ENCODE data around the gene NSD1. TPM values are rescaled to one million over a fixed set of nuclear protein-coding genes. Genes with fewer than 3 reads are reported as not detected.
A peak's percentile ranks its signal among the peaks of the same experiment; 100 is the strongest.

NSD1 gene
- total RNA-seq, 4 donors from 2014 or later: 41.1 to 58.4 (median 49.5) TPM

- Histone ChIP-seq H3K4me3 (no peak overlapping the region), H3K9me3 (no peaks in the 10 kb centered on the region), H3K4me1 (peaks cover 0 to 50% (median 33%) of the 10 kb centered on the region in 3 donors), H3K27me3 (no peaks in the 10 kb centered on the region), H3K27ac (no peak overlapping the region), H3K36me3 (peaks cover 0 to 57% of the 10 kb centered on the region in 2 donors)
- 89 to 94% methylated on average over 2 of the region's 2 CpGs for WGBS, 2 donors (ENCODE audit: low coverage in 1 of 2)
- TF ChIP-seq POLR2A (IDR thresholded peaks at IDR 0.05) (no peak), POLR2AphosphoS5 (IDR thresholded peaks at IDR 0.05) (no peak), EP300 (IDR thresholded peaks at IDR 0.05) (no peak), CTCF (IDR thresholded peaks at IDR 0.05) (no peak)
- no peak for ATAC-seq
These were observed 164.3 kb downstream of the NSD1 start for GRCh38 chr5:177297922-177298321.

GRCh38 chr5:177299697-177300096 is 166.1 kb downstream of the NSD1 start:
- H3K27me3 ChIP-seq: no peaks in the 10 kb centered on the region
- peaks cover 0 to 39% of the 10 kb centered on the region in 2 donors for H3K36me3 ChIP-seq
- no peak overlapping the region for H3K4me3 ChIP-seq
- H3K27ac ChIP-seq: peak overlapping the region in 3 of 4 donors; percentile 85 to 91 (median 89)
- H3K9me3 ChIP-seq: no peaks in the 10 kb centered on the region
- peaks cover 0 to 60% (median 38%) of the 10 kb centered on the region in 3 donors for H3K4me1 ChIP-seq
- 53 to 67% methylated on average over 5 to 8 of the region's 9 CpGs for WGBS, 2 donors (ENCODE audit: low coverage in 1 of 2)
- ATAC-seq: no peak
- TF ChIP-seq CTCF (IDR thresholded peaks at IDR 0.05) (no peak), EP300 (IDR thresholded peaks at IDR 0.05) (no peak)

- peak; percentile 48 for ATAC-seq
- H3K4me3 ChIP-seq: no peak overlapping the region
- peaks cover 0 to 66% (median 38%) of the 10 kb centered on the region in 3 donors for H3K4me1 ChIP-seq
- no peaks in the 10 kb centered on the region for H3K9me3 ChIP-seq
- no peak for TF ChIP-seq POLR2AphosphoS5 (IDR thresholded peaks at IDR 0.05)
- no peak for TF ChIP-seq POLR2A (IDR thresholded peaks at IDR 0.05)
- peak in 1 of 4 experiments; percentile 20 for TF ChIP-seq CTCF (IDR thresholded peaks at IDR 0.05)
- no peak for TF ChIP-seq EP300 (IDR thresholded peaks at IDR 0.05)
- peak overlapping the region in 3 of 4 donors; percentile 85 to 91 (median 89) for H3K27ac ChIP-seq
- H3K36me3 ChIP-seq: peaks cover 0 to 37% of the 10 kb centered on the region in 2 donors
- 0% methylated on average over 2 to 3 of the region's 4 CpGs for WGBS, 2 donors (ENCODE audit: low coverage in 1 of 2)
- H3K27me3 ChIP-seq: no peaks in the 10 kb centered on the region
These were observed 166.8 kb downstream of the NSD1 start for GRCh38 chr5:177300236-177300880.

- Histone ChIP-seq H3K4me1 (peaks cover 0 to 67% (median 38%) of the 10 kb centered on the region in 3 donors), H3K27ac (peak overlapping the region in 3 of 4 donors; percentile 85 to 91 (median 89)), H3K9me3 (no peaks in the 10 kb centered on the region), H3K27me3 (no peaks in the 10 kb centered on the region), H3K4me3 (no peak overlapping the region), H3K36me3 (peaks cover 0 to 37% of the 10 kb centered on the region in 2 donors)
- WGBS, 2 donors (ENCODE audit: low coverage in 1 of 2): 71 to 74% methylated on average over 2 of the region's 2 CpGs
- TF ChIP-seq POLR2AphosphoS5 (IDR thresholded peaks at IDR 0.05) (no peak), POLR2A (IDR thresholded peaks at IDR 0.05) (no peak), CTCF (IDR thresholded peaks at IDR 0.05) (no peak), EP300 (IDR thresholded peaks at IDR 0.05) (no peak)
- no peak for ATAC-seq
These were observed 167.4 kb downstream of the NSD1 start for GRCh38 chr5:177300951-177301350.

Data from gastroesophageal sphincter (tissue), 4 donors.